Activated CD4-positive, alpha-beta T cell treated with anti-CD3 and anti-CD28 coated beads, Interleukin-2, amount 50 U/mL, for 24 hours (primary cell): Measurements from ENCODE around the gene AP2A2.

Experiments used
- DNase-seq, 2 donors: peaks; one replicate each; pipeline ENCODE4 v3.0.0-alpha.2; 2020; ENCODE audit warnings: low read depth in 1 of 2, low spot score in 1 of 2

The AP2A2 gene

GRCh38 chr11:1027483-1028290, 102.0 kb downstream of the AP2A2 start:
- DNase-seq: no peak

DNA sequence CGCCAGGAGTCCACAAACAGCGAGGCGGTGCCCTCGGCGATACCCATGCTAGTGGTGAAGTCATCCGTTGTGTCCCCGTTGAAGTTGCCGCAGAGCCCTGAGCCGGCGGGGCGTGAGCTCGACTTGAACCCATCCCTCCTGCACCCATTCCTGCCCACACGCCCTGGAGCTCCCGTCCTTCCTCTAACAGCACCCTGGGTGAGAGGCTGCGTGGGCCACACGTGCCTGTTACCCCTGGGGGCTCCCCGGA, 102.5 kb downstream of the AP2A2 start:
- DNase-seq: no peak

GRCh38 chr11:1028616-1029015, 102.9 kb downstream of the AP2A2 start:
- DNase-seq: no peak

DNA sequence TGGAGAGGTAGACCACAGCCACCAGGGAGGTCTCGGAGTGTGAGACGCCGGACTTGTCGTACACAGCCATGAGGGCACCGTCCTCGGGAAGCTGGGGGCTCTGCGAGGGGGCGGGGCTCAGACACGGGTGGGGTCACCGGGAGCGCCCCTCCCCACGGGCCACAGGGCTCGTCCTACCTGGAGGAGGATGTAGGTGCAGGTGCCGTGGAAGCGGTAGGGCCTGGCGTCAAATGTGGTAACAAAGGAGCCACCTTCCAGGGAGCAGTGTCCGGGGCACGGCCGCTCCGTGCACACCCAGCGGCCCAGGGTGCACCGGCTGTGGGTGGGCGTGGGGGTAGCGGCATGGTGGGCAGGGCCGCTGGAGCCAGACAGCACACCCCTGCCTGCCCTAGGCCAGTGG, 103.4 kb downstream of the AP2A2 start:
- DNase-seq: no peak

DNA sequence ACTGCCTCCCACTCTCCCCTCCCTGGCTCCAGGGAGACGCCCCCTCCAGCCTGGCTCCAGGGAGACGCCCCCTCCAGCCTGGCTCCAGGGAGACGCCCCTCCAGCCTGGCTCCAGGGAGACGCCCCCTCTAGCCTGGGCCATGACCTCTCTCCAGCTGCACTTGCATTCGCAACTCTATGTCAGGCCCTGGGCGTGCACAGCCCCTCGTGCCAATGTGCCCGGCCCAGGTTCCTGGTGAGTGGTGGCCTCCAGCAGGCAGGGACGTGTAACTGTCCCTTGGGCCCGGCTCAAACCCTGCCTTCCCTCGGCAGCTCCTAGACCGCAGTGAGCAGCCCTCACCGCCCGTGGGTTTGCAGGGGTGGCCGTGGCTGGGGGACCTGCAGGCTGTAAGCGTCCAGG, 104.0 kb downstream of the AP2A2 start:
- DNase-seq: no peak

GRCh38 chr11:1030086-1030485, 104.4 kb downstream of the AP2A2 start:
- no peak for DNase-seq

DNA sequence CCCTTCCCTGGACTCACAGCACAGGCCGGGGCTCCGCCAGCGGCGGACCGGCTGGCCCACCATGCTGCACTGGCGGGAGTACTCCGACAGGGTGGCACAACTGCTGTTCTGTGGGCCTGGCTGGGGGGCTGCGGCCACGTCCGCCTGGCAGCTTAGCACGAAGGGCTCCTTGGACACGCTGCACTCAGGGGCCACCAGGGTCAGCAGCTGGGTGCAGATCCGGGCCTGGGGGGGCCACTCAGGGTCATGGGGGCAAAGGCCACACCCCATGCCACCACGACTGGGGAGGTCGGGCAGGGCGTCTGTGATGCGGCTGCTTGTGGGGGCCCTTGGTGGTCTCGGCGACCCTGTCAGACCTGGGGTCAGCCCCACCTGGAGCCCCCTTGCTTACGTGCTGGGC, 104.9 kb downstream of the AP2A2 start:
- no peak for DNase-seq

DNA sequence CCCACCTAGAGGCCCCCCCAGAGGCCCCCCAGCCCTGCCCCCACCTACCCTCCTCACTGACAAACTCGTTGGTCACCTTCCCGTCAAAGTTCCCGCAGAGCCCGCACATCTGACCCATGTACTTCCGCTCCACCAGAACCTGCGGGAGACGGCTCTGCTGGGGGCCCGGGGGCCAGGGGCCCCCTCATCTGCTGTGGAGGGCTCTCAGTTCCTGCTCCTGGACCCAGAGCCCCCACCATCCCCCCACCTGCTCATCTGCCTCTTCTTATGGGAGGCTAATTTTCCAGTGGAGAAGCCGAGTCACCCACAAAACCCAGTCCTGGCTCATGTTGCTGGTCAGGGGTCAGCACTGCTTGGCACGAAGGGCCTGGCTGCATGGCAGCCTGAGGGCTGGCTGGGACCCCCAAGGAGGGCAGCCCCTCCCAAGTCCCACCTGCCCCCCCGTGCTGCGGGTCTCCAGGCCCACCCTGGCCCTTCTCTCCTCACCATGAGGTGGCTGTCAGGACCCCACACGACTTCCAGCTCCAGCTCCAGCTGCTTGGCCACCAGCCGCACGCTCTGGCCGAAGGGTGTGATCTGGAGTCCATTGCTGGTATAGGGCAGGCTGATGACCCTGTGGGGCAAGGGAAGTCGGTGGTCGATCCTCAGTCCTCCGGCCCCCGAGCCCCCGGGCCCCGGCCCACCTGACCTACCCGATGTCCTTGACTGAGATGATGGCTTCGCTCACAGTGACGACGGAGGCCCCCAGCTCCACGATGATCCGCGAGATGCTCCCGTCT, 105.6 kb downstream of the AP2A2 start:
- DNase-seq: no peak

GRCh38 chr11:1032310-1032891, 106.7 kb downstream of the AP2A2 start:
- DNase-seq: no peak

- DNase-seq: no peak
Observed at GRCh38 chr11:1033016-1033798, 107.5 kb downstream of the AP2A2 start.

DNA sequence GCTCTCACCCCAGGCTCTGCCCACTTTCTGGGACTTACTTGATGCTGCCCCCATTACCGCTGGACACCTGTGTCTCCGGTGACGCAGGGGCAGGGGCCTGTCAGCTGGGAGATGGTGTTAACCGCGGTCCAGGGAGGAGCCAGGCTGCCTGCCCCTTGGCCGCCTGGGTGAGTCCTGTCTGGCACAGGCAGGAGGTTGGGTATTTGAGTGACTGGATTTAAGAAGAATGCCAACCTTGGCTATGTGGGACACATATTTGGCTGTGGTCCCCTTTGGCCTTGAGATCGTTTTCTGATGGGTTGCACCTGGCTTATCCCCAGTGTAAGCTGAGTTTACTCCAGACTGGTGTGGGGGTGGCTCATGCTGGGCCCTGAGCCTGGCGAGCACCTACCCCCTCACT, 108.3 kb downstream of the AP2A2 start:
- no peak for DNase-seq

DNA sequence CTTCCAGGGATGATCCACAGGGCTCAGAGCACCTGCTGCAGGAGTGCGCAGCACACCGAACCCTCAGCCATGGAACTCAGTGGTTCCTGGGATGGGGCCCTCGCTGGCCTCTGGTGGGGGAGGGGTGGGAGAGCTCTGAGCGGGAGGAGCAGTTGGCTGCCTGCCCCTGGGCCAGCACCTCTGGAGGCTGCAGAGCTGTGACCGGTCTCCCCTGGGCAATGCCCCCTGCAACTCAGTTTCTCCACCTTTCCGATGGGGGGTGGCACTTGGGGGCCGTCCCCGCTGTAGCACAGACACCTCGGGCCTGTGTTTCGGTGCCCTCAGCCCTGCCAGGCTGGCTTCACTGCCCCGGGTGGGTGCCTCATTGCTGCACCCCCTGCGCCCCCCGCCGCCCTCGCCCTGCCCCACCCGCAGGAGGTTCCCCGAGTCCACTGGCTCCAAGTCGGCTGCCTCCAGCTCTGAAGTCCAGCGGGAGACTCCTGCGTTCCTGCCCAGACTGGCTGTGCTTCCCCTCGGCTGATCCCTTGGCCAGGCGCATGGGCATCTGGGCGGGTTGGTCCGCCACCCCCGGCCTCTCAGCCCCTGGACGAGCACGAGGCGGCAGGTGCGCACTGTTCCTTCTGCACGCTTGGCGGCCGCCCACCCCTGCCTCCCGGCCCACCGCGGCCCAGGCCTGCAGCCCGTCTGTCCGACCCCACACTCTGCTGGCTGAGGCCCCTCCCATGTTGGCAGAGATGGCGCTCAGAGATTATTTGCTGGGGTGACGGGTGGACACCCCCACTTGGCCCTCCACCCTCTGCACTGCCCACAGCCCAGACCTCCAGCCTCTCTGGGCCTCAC, 109.0 kb downstream of the AP2A2 start:
- DNase-seq: no peak

DNA sequence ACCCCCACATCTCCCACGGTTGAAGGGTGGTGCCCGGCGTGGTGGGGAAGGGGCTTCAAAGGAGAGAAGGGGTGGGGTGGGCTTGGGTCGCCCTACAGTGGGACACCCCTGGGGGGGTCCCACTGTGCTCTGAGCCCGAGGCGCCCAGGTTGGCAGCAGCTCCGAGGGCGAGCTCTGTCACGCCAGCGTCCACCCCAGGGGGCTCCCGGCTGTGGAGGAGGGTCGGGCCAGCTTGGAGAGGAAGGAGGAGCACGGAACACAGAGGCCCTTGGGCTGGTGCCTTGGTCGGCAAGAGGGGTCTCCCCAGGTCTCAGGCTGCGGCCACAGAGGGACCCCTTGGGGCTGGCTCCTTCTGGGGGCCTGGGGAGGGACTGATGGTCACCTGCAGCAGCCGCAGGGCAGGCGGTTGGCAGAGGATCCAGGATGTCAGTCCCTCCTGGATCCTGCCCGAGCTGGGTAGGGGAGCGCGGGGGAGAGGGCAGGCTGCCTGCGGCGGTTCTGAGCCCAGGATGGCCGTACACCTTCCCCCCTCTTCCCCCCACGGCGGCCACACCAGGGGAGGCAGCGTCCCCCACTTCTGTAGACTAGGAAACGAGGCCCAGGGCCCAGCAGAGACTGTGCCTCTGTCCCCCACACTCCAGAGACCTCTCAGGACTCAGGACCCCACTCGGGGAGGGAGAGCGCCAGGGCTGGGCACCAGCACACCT, 110.1 kb downstream of the AP2A2 start:
- no peak for DNase-seq

DNA sequence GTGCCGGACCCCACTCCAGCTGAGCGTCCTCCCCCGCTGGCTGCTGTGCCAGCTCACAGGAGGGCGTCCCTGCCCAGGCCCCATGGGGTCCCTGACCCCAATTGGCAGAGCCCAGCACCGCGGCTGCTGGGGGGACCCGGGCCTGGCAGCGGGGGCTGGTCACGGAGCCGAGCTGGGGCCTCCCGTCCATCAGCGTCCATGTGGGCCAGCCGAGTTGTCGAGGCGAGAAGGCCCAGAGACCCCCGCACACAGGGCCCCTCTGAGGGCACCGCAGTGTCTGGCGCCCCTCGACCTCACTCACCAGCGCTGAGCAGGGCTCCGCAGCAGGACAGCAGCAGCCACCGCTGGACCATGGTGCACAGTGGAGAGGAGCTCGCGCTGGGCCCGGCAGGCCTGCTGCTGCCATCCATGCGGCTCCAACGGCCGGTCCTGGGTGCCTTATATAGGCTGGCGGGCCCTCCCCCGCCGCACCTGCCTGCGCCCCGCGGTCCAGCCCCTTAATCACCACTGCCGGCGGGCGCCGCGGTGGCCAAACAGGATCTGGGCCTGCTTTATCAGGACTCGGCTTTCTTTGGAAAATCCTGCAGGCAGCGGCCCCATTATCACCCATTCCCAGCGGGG, 110.7 kb downstream of the AP2A2 start, which contains the start of gene MUC6:
Gene MUC6 (minus strand): TSS at position 416 of the 621 bp plus-strand sequence. CDS start 63 bp downstream, at position 353.
- DNase-seq: no peak

GRCh38 chr11:1036931-1037330, 111.3 kb downstream of the AP2A2 start:
- DNase-seq: no peak

DNA sequence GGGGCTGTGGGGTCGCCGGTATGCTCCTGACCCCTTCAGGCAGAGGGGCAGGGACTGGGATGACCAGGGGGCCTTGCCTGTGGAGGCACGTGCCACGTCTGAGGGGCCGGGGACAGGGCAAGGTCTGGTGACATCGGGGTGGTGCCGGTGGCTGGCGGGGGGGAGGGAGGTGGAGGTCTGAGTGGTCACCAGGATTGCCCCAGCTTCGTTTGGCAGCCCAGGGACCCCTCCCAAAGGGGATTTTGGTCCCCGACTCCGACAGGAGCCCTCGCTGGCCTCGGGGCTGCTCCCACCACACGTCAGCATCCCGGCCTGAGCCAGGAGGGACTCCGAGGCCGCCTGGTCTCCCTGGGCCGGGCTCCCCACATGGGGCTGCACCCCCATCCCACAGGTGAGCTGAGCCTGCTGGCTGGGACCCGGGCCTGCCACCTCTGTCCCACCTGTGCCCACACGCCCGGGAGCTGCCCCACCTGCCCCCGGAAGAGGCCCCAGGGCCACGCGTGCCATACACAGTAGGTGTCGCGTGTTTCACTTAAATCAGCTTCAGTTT, 111.9 kb downstream of the AP2A2 start:
- DNase-seq: no peak

GRCh38 chr11:1038361-1038760, 112.7 kb downstream of the AP2A2 start:
- DNase-seq: no peak

- no peak for DNase-seq
Observed at GRCh38 chr11:1038921-1039320, 113.3 kb downstream of the AP2A2 start.
